HL-60 (cell line): Measurements from ENCODE around the gene PEG3.

Experiments used
- CTCF ChIP-seq: IDR thresholded peaks from one replicate; pipeline ENCODE4 v1.5.1; 2011; ENCODE audit warnings: low read length, control low read depth, inconsistent platforms; ENCODE audit not compliant: insufficient read depth
- POLR2AphosphoS5 ChIP-seq: IDR thresholded peaks from 2 replicates; pipeline ENCODE4 v1.6.1; 2012; ENCODE audit warnings: low read depth
- REST ChIP-seq: IDR thresholded peaks from 2 replicates; pipeline ENCODE4 v1.6.1; 2012; ENCODE audit warnings: low read depth; ENCODE audit not compliant: insufficient replicate concordance
- SPI1 ChIP-seq: IDR thresholded peaks from 2 replicates; pipeline ENCODE4 v1.6.1; 2012; ENCODE audit warnings: low read depth, mild to moderate bottlenecking, borderline replicate concordance

GRCh38 chr19:56869886-56870285 is 29.4 kb upstream of the PEG3 start:
- TF ChIP-seq CTCF (no peak), REST (no peak), POLR2AphosphoS5 (no peak), SPI1 (no peak)
